Measurements from ENCODE around the gene CREB3L2. TPM values are rescaled to one million over a fixed set of nuclear protein-coding genes. Genes with fewer than 3 reads are reported as not detected.

Gene CREB3L2
- total RNA-seq, 4 donors from 2014 or later, result 16.4 to 37.0 (median 19.9) TPM

DNA sequence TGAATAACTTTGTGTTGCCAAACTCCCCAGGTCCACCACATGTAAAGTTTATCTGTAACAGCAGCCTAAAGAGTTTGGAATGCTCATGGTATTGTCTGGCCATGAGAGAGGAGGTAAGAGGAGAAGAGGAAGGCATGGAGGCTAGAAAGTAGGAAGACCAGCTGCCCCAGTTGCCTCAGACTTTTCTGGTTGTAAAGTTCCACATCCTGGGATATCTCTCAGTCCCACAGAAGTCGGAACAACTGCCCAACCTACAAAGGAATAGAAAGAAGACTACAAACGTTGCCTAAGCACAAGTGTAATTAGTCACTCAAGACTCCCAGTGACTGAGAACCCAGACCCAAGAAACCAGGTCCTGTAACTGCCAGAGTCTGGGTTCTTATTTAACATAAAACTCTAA is 47.3 kb downstream of the CREB3L2 start:
- no peaks in the 10 kb centered on the region for H3K27me3 ChIP-seq
- in situ Hi-C loops (cut with MboI; ENCODE audit: low pct_ligation_motif_present in 1 of 4, low pct_unique_long_range_greater_than_20kb in 1 of 4, low sequenced_read_pairs in 3 of 4), result no loop called here
- H3K4me1 ChIP-seq, result peaks cover 33 to 54% (median 49%) of the 10 kb centered on the region in 4 donors
- H3K9me3 ChIP-seq, result no peaks in the 10 kb centered on the region
- WGBS, 2 donors (ENCODE audit: low coverage in 1 of 2), result 57% methylated on average over 2 of the region's 2 CpGs; no CpG with 5 or more reads in 1 of the 2 donors
- no peak for TF ChIP-seq CTCF (IDR thresholded peaks at IDR 0.05)
- TF ChIP-seq EP300 (IDR thresholded peaks at IDR 0.05; ENCODE audit: low read depth), result no peak
- no peak for TF ChIP-seq POLR2A (IDR thresholded peaks at IDR 0.05)
- H3K27ac ChIP-seq, result peak overlapping the region; percentile 80 to 89 (median 82)
- H3K4me3 ChIP-seq, result no peak overlapping the region
- intact Hi-C loops (cut with DNase I; ENCODE audit: low total_unique reads), result loop anchor here (5.0 kb wide), 1 partner anchor 38 kb away; no protein-coding TSS in a partner anchor
- H3K36me3 ChIP-seq, result no peaks in the 10 kb centered on the region
- no peak for DNase-seq

- DNase-seq, result peak; percentile 43
- Histone ChIP-seq H3K27ac (peak overlapping the region; percentile 80 to 89 (median 82)), H3K27me3 (no peaks in the 10 kb centered on the region), H3K9me3 (no peaks in the 10 kb centered on the region), H3K36me3 (no peaks in the 10 kb centered on the region), H3K4me1 (peaks cover 38 to 61% (median 49%) of the 10 kb centered on the region in 4 donors), H3K4me3 (no peak overlapping the region)
- intact Hi-C loops (cut with DNase I; ENCODE audit: low total_unique reads), result no loop called here
- TF ChIP-seq POLR2AphosphoS5 (IDR thresholded peaks at IDR 0.05) (peak; percentile 50 to 66 (median 54)), CTCF (IDR thresholded peaks at IDR 0.05) (no peak)
- WGBS, 2 donors (ENCODE audit: low coverage in 1 of 2), result 31 to 50% methylated on average over 3 to 6 of the region's 6 CpGs
- in situ Hi-C loops (cut with MboI; ENCODE audit: low pct_ligation_motif_present in 1 of 4, low pct_unique_long_range_greater_than_20kb in 1 of 4, low sequenced_read_pairs in 3 of 4), result no loop called here
Observed at GRCh38 chr7:137953665-137954470, 48.0 kb downstream of the CREB3L2 start.

DNA sequence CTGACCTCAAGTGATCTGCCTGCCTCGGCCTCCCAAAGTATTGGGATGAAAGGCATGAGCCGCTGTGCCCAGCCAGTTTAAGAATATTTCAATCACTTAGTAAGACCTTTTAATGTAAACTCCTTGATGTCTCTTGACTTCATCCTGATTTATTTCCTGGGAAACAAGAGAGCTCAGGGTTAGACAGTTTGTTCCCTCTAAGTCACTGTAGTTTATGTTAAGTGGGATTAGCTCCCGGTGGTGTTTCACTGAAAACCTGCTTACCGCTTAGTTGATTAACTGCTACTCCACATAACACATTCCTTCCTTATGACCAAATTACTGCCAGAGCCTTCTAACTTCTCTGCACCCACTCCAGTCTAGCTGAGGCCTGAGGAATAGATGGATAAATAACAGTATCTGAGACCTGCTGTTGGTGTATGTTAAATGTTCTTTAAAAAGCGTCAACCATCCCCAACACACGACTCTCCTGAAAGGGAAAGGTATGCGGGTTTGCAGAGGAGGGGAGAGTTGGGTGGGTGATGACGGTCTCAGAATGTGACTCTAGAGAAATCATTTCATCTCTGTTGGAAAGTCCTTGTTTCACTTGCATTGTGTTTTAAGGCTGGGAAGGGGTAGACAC is 48.7 kb downstream of the CREB3L2 start:
- 64 to 100% methylated on average over 1 to 8 of the region's 8 CpGs for WGBS, 2 donors (ENCODE audit: low coverage in 1 of 2)
- intact Hi-C loops (cut with DNase I; ENCODE audit: low total_unique reads), result no loop called here
- H3K9me3 ChIP-seq, result no peaks in the 10 kb centered on the region
- TF ChIP-seq CTCF (IDR thresholded peaks at IDR 0.05), result no peak
- peak; percentile 44 for TF ChIP-seq EP300 (IDR thresholded peaks at IDR 0.05; ENCODE audit: low read depth)
- TF ChIP-seq POLR2AphosphoS5 (IDR thresholded peaks at IDR 0.05), result peak; percentile 50 to 89 (median 88)
- TF ChIP-seq POLR2A (IDR thresholded peaks at IDR 0.05), result no peak
- peak overlapping the region; percentile 80 to 89 (median 82) for H3K27ac ChIP-seq
- H3K4me1 ChIP-seq, result peaks cover 38 to 68% (median 49%) of the 10 kb centered on the region in 4 donors
- no peaks in the 10 kb centered on the region for H3K36me3 ChIP-seq
- DNase-seq, result no peak
- in situ Hi-C loops (cut with MboI; ENCODE audit: low pct_ligation_motif_present in 1 of 4, low pct_unique_long_range_greater_than_20kb in 1 of 4, low sequenced_read_pairs in 3 of 4), result no loop called here
- H3K27me3 ChIP-seq, result no peaks in the 10 kb centered on the region
- H3K4me3 ChIP-seq, result no peak overlapping the region

- TF ChIP-seq EP300 (IDR thresholded peaks at IDR 0.05; ENCODE audit: low read depth) (no peak), CTCF (IDR thresholded peaks at IDR 0.05) (no peak), POLR2A (IDR thresholded peaks at IDR 0.05) (no peak), POLR2AphosphoS5 (IDR thresholded peaks at IDR 0.05) (no peak)
- peak; percentile 25 for DNase-seq
- intact Hi-C loops (cut with DNase I; ENCODE audit: low total_unique reads), result no loop called here
- Histone ChIP-seq H3K27ac (peak overlapping the region; percentile 80 to 89 (median 82)), H3K9me3 (no peaks in the 10 kb centered on the region), H3K27me3 (no peaks in the 10 kb centered on the region), H3K36me3 (no peaks in the 10 kb centered on the region), H3K4me3 (no peak overlapping the region), H3K4me1 (peaks cover 38 to 65% (median 49%) of the 10 kb centered on the region in 4 donors)
- in situ Hi-C loops (cut with MboI; ENCODE audit: low pct_ligation_motif_present in 1 of 4, low pct_unique_long_range_greater_than_20kb in 1 of 4, low sequenced_read_pairs in 3 of 4), result no loop called here
- 50 to 55% methylated on average over 1 to 2 of the region's 2 CpGs for WGBS, 2 donors (ENCODE audit: low coverage in 1 of 2)
Observed at GRCh38 chr7:137952426-137952805, 49.5 kb downstream of the CREB3L2 start.
